Thyroid gland (tissue), 4 donors: ENCODE data around the gene LDHAL6B. TPM values are rescaled to one million over a fixed set of nuclear protein-coding genes. Genes with fewer than 3 reads are reported as not detected.

Source experiments
- DNase-seq, 2 donors: peaks; one replicate each; pipeline ENCODE4 v3.0.0-alpha.2; 2019
- H3K27ac ChIP-seq, 3 donors: fragments of 200-600 bp; sonication (generic); 1 replicate in 2 of 3; 2 replicates in 1 of 3; pipeline ENCODE4 v1.5.1; 2016 to 2019; ENCODE audit warnings: mild to moderate bottlenecking in 1 of 3, moderate library complexity in 1 of 3
- H3K27me3 ChIP-seq: fragments of 200-600 bp; sonication (generic); one replicate; pipeline ENCODE4 v1.5.1; 2019
- H3K36me3 ChIP-seq, 2 donors: fragments of 200-600 bp; sonication (generic); one replicate each; pipeline ENCODE4 v1.5.1; 2016 to 2019
- H3K4me1 ChIP-seq, 2 donors: fragments of 200-600 bp; sonication (generic); one replicate each; pipeline ENCODE4 v1.5.1; 2017 to 2019
- H3K4me3 ChIP-seq, 3 donors: fragments of 200-600 bp; sonication (generic); replicated peaks in 1 of 3; 1 replicate in 2 of 3; 2 replicates in 1 of 3; pipeline ENCODE4 v1.5.1; 2016; ENCODE audit warnings: mild to moderate bottlenecking in 1 of 3
- H3K9me3 ChIP-seq: fragments of 200-600 bp; sonication (generic); one replicate; pipeline ENCODE4 v1.5.1; 2017
- POLR2A ChIP-seq, 2 donors: fragments of 450-650 bp; IDR thresholded peaks; one replicate each; pipeline ENCODE4 v1.6.1; 2017; ENCODE audit warnings: antibody characterized with exemption in 2 of 2, mild to moderate bottlenecking in 2 of 2, moderate library complexity in 1 of 2
- WGBS, 2 donors: methylation state at CpG; one replicate each; pipeline ENCODE4 v1.1.5; 2017; 5-methylcytosine and 5-hydroxymethylcytosine counted together
- intact Hi-C: fragments of 100-400 bp; cut with DNase I; formaldehyde crosslinking; loops from one replicate; pipeline ENCODE4 v1.15.1; 2023
- total RNA-seq, 4 donors: library from RNA; depleted of rRNA; stranded (reverse); fragments of >200 nt; gene quantifications; one replicate each; pipeline ENCODE4 v1.2.3, GENCODE V29; 2016
- TF ChIP-seq, protein P1 (sequence below), 6 experiments: fragments of 200-600 bp in 3 of 6; fragments of 450-650 bp in 3 of 6; sonication (generic) in 3 of 6; IDR thresholded peaks; one replicate each; pipeline ENCODE4 v1.5.1; 2016 to 2019; ENCODE audit warnings: antibody characterized with exemption in 6 of 6, mild to moderate bottlenecking in 2 of 6, inconsistent platforms in 1 of 6, moderate library complexity in 1 of 6

Gene LDHAL6B
- total RNA-seq, 4 donors from 2014 or later, result 0.27 TPM; not detected in 3

DNA sequence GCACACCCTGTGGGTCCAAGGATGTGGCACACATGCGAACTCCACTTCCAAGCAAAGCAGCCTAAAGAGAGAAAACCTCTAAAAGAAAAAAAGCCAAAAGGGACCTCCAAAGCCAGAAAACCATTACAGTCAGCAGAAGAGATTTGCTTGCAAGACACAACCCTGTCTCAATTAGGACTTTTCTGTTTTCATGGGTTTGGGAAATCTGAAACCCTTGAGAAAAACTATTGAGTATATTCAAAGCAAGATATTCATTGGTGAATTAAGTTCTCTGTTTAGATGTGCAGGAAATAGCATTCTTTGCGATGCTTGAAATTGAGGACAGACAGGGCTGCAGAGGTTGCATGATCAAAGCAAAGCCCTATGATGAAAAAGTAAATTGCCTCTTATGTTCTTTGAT is 10.2 kb upstream of the LDHAL6B start:
- H3K27me3 ChIP-seq, result no peaks in the 10 kb centered on the region
- peaks cover 6 to 13% of the 10 kb centered on the region in 2 donors for H3K36me3 ChIP-seq

DNA sequence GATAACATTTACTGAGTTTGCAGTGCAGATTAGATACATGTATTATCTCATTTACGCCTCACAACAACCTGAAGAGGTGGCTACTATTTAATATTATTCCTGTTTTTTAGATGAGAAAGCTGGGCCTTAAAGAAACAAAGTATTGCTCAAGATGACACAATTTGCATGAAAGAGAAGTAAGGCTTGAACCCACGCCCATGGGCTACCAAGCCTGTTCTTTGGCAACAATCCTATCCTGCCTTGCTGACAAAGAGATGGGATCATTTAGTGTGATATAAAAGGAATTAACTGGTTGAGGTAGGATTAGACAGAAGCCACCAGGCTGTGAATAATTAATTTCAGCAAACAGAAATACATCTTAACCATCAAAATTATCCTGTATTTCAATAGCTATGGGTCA is 9.2 kb upstream of the LDHAL6B start:
- Histone ChIP-seq H3K27ac (no peak overlapping the region), H3K9me3 (no peaks in the 10 kb centered on the region), H3K4me1 (no peaks in the 10 kb centered on the region), H3K4me3 (no peak overlapping the region), H3K36me3 (peaks cover 6 to 11% of the 10 kb centered on the region in 2 donors), H3K27me3 (no peaks in the 10 kb centered on the region)
- TF ChIP-seq, protein P1, sequence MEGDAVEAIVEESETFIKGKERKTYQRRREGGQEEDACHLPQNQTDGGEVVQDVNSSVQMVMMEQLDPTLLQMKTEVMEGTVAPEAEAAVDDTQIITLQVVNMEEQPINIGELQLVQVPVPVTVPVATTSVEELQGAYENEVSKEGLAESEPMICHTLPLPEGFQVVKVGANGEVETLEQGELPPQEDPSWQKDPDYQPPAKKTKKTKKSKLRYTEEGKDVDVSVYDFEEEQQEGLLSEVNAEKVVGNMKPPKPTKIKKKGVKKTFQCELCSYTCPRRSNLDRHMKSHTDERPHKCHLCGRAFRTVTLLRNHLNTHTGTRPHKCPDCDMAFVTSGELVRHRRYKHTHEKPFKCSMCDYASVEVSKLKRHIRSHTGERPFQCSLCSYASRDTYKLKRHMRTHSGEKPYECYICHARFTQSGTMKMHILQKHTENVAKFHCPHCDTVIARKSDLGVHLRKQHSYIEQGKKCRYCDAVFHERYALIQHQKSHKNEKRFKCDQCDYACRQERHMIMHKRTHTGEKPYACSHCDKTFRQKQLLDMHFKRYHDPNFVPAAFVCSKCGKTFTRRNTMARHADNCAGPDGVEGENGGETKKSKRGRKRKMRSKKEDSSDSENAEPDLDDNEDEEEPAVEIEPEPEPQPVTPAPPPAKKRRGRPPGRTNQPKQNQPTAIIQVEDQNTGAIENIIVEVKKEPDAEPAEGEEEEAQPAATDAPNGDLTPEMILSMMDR (IDR thresholded peaks at IDR 0.05), result no peak
- no peak for TF ChIP-seq POLR2A (IDR thresholded peaks at IDR 0.05)
- intact Hi-C loops, result no loop called here
- no peak for DNase-seq
- WGBS, 2 donors, result 96% methylated on average over 2 of the region's 2 CpGs

More for the DNA sequence above, 10.2 kb upstream of the LDHAL6B start:
- intact Hi-C loops, result no loop called here
- DNase-seq, result no peak
- no peak overlapping the region for H3K4me3 ChIP-seq
- no peaks in the 10 kb centered on the region for H3K4me1 ChIP-seq
- H3K27ac ChIP-seq, result no peak overlapping the region
- TF ChIP-seq, protein P1 (IDR thresholded peaks at IDR 0.05), result no peak
- TF ChIP-seq POLR2A (IDR thresholded peaks at IDR 0.05), result no peak
- no peaks in the 10 kb centered on the region for H3K9me3 ChIP-seq
- WGBS, 2 donors, result 93 to 95% methylated on average over 2 of the region's 2 CpGs

DNA sequence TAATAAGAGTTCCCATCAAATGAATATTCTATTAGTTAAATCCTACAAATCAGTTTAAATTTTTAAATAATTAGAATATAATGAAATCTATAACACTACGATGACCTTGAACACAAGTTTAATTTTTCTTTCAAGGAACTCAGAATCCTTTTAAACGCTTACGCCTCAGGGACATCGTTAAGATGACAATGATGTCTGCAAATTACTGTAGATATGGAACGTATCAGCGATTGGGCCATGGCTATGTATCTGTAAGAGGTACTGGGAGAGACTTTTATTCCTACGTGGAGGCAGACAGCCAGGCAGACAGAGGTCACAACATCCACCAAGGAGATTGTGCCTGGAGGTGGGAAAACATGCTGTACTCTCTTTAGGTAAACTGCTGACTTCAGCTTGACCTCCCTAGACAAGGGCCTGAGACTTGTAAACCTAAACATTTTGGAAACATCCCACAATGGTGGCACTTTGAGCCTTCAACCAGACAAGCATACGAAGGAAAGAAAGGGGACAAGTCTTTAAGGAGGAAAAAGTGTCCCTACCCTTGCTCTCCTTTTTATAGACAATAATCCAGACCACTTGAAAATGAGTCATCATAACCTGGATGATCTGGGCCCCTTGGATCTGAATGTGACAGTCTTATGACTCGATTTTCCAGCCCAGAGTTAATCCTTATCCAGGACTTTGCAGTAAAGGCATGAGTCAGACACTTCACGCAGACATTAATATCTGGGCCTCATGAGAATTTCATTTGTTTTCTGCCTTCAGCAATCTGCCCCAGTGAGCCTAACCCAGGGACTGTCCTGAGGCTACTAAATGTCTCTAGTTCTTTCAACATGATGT is 6.8 kb upstream of the LDHAL6B start:
- Histone ChIP-seq H3K27me3 (no peaks in the 10 kb centered on the region), H3K4me1 (no peaks in the 10 kb centered on the region), H3K36me3 (peaks cover 2 to 10% of the 10 kb centered on the region in 2 donors), H3K4me3 (no peak overlapping the region), H3K27ac (no peak overlapping the region), H3K9me3 (no peaks in the 10 kb centered on the region)
- intact Hi-C loops, result no loop called here
- TF ChIP-seq, protein P1 (IDR thresholded peaks at IDR 0.05), result no peak
- no peak for TF ChIP-seq POLR2A (IDR thresholded peaks at IDR 0.05)
- no peak for DNase-seq
- WGBS, 2 donors, result 89% methylated on average over 10 of the region's 10 CpGs

DNA sequence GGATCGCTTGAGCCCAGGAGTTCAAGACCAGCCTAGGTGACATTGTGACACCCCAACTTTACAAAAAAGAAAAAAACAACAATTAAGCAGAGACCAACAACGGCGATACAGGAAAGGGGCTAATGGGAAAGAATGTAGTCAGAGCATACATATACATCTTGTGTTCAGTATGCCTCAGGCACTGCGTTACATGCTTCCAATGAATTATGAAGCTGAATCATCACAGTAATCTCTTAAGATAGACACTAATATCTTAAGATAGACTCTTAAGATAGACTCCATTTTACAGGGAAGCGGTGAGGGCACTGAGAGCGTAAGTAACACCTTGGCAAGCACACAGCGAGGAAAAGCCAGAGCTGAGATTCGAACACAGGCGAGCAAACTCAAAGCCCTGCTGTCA is 6.1 kb upstream of the LDHAL6B start:
- Histone ChIP-seq H3K9me3 (no peaks in the 10 kb centered on the region), H3K27me3 (no peaks in the 10 kb centered on the region), H3K27ac (no peak overlapping the region), H3K4me1 (no peaks in the 10 kb centered on the region), H3K4me3 (no peak overlapping the region), H3K36me3 (peaks cover 0 to 10% of the 10 kb centered on the region in 2 donors)
- WGBS, 2 donors, result 97% methylated on average over 9 of the region's 9 CpGs
- TF ChIP-seq, protein P1 (IDR thresholded peaks at IDR 0.05), result no peak
- TF ChIP-seq POLR2A (IDR thresholded peaks at IDR 0.05), result no peak
- intact Hi-C loops, result no loop called here
- no peak for DNase-seq

DNA sequence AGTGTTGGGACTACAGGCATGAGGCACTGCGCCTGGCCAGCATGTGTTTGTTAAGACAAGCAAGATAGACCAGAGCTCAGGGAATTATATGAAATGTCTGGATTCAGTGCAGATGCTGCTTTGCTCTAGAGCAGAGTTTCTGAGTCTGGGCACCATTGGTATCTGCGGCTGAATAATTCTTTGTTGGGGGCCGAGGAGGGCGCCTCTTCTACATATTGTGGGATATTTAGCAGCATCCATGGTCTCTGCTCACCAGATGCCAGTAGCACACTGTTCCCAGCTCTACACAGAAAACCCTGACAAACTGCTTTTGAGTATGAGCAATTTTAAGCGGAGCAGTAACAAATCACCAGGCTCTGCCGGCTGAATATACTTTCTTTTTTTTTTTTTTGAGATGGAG is 3.6 kb upstream of the LDHAL6B start:
- intact Hi-C loops, result no loop called here
- Histone ChIP-seq H3K27me3 (no peaks in the 10 kb centered on the region), H3K4me1 (no peaks in the 10 kb centered on the region), H3K4me3 (no peak overlapping the region), H3K36me3 (peaks cover 10 to 26% of the 10 kb centered on the region in 2 donors), H3K27ac (no peak overlapping the region), H3K9me3 (no peaks in the 10 kb centered on the region)
- 94 to 95% methylated on average over 6 of the region's 6 CpGs for WGBS, 2 donors
- no peak for TF ChIP-seq POLR2A (IDR thresholded peaks at IDR 0.05)
- TF ChIP-seq, protein P1 (IDR thresholded peaks at IDR 0.05), result no peak
- DNase-seq, result no peak
